Thyroid gland (tissue), 4 donors: ENCODE measurements around the gene VPS18.

ENCODE experiments used
- CTCF ChIP-seq, 6 experiments: fragments of 200-600 bp in 3 of 6; fragments of 450-650 bp in 3 of 6; sonication (generic) in 3 of 6; IDR thresholded peaks; one replicate each; pipeline ENCODE4 v1.5.1; 2016 to 2019; ENCODE audit warnings: antibody characterized with exemption in 6 of 6, mild to moderate bottlenecking in 2 of 6, inconsistent platforms in 1 of 6, moderate library complexity in 1 of 6
- POLR2A ChIP-seq, 2 donors: fragments of 450-650 bp; IDR thresholded peaks; one replicate each; pipeline ENCODE4 v1.6.1; 2017; ENCODE audit warnings: antibody characterized with exemption in 2 of 2, mild to moderate bottlenecking in 2 of 2, moderate library complexity in 1 of 2

GRCh38 chr15:40917585-40917984 lies 23.3 kb downstream of the VPS18 start:
- TF ChIP-seq CTCF (IDR thresholded peaks at IDR 0.05) (no peak), POLR2A (IDR thresholded peaks at IDR 0.05) (no peak)
